Endothelial cell of umbilical vein (primary cell): Measurements from ENCODE around the gene ACTBL2. TPM values are rescaled to one million over a fixed set of nuclear protein-coding genes. Genes with fewer than 3 reads are reported as not detected.

Experiments used
- BruUV-seq: library from RNA; stranded (reverse); fragments of 400-500 nt; replicated peaks from 2 replicates; lab custom pipeline; 2021; lab: Mats Ljungman, UMichigan
- CTCF ChIA-PET: fragments of 300-600, 350-600 bp; sonication (Branson Sonifier 250); formaldehyde crosslinking; loops from one replicate; lab custom pipeline; 2021; ENCODE audit warnings: antibody characterized with exemption, inconsistent platforms; lab: Charles Lee
- POLR2A ChIA-PET: fragments of 300-600, 350-600 bp; sonication (Branson Sonifier 250); formaldehyde crosslinking; loops from one replicate; lab custom pipeline; 2021; ENCODE audit warnings: antibody characterized with exemption, inconsistent platforms; lab: Charles Lee
- DNase-seq: peaks from one replicate; pipeline ENCODE4 v3.0.0-alpha.2; 2011; ENCODE audit warnings: low read depth, low spot score
- FAIRE-seq: peaks from 2 replicates; lab custom pipeline; 2011; peaks lifted over from hg19 to GRCh38; lab: Jason Lieb, UNC
- H2AFZ ChIP-seq: 2 replicates; pipeline ENCODE4 v1.6.0; 2012; ENCODE audit warnings: low read depth, low read length, control low read depth, inconsistent platforms
- H3K27ac ChIP-seq: 2 replicates; pipeline ENCODE4 v1.5.1; 2011; ENCODE audit warnings: low read depth, mild to moderate bottlenecking, control low read depth, low read length, moderate library complexity; ENCODE audit not compliant: insufficient read depth
- H3K27me3 ChIP-seq, 2 experiments: 2 replicates each; pipeline versions ENCODE4 v1.6.0 to v1.6.1; 2011; ENCODE audit warnings: low read length in 2 of 2, mixed read lengths in 1 of 2; ENCODE audit not compliant: control insufficient read depth in 2 of 2, insufficient read depth in 2 of 2
- H3K36me3 ChIP-seq, 2 experiments: 2 replicates in 1 of 2; 3 replicates in 1 of 2; pipeline ENCODE4 v1.5.1; 2011; ENCODE audit warnings: low read length in 2 of 2, mild to moderate bottlenecking in 1 of 2, moderate library complexity in 1 of 2; ENCODE audit not compliant: control insufficient read depth in 2 of 2, insufficient read depth in 2 of 2; ENCODE audit errors: extremely low read depth in 1 of 2
- H3K4me1 ChIP-seq: 3 replicates; pipeline ENCODE4 v1.5.1; 2011; ENCODE audit warnings: mild to moderate bottlenecking, low read length; ENCODE audit not compliant: control insufficient read depth, insufficient read depth; ENCODE audit errors: extremely low read depth
- H3K4me2 ChIP-seq: 2 replicates; pipeline ENCODE4 v1.6.1; 2011; ENCODE audit warnings: low read length, control low read depth, mixed read lengths; ENCODE audit not compliant: insufficient read depth
- H3K4me3 ChIP-seq, 3 experiments: fragments of 200-600 bp in 1 of 3; sonication (generic), shearing (Covaris generic) in 1 of 3; replicated peaks in 1 of 3; 2 replicates each; pipeline ENCODE4 v1.5.1; 2011 to 2016; ENCODE audit warnings: control low read depth in 3 of 3, low read length in 3 of 3, mild to moderate bottlenecking in 2 of 3, inconsistent platforms in 1 of 3, low read depth in 1 of 3, moderate library complexity in 1 of 3; ENCODE audit not compliant: insufficient read depth in 1 of 3
- H3K79me2 ChIP-seq: 2 replicates; pipeline ENCODE4 v1.6.0; 2012; ENCODE audit warnings: low read length, inconsistent platforms; ENCODE audit not compliant: control insufficient read depth, insufficient read depth
- H3K9ac ChIP-seq: replicated peaks from 2 replicates; pipeline ENCODE3; 2011; ENCODE audit warnings: low read length, control low read depth; ENCODE audit not compliant: insufficient read depth; ENCODE audit errors: extremely low read depth
- H3K9me1 ChIP-seq: replicated peaks from 3 replicates; pipeline ENCODE4 v1.6.0; 2011; ENCODE audit warnings: mild to moderate bottlenecking, low read length; ENCODE audit not compliant: control insufficient read depth, insufficient read depth; ENCODE audit errors: extremely low read depth
- H3K9me3 ChIP-seq: replicated peaks from 2 replicates; pipeline ENCODE4 v1.5.1; 2012; ENCODE audit warnings: low read length, inconsistent platforms; ENCODE audit not compliant: control insufficient read depth, insufficient read depth
- H4K20me1 ChIP-seq: replicated peaks from 2 replicates; pipeline ENCODE3; 2011; ENCODE audit warnings: mild to moderate bottlenecking, low read length; ENCODE audit not compliant: control insufficient read depth, insufficient read depth; ENCODE audit errors: extremely low read depth
- CTCF ChIP-seq, 2 donors: IDR thresholded peaks; 1 replicate in 1 of 2; 2 replicates in 1 of 2; pipeline ENCODE4 v1.5.1; 2011; ENCODE audit warnings: low read length in 2 of 2, mild to moderate bottlenecking in 2 of 2, moderate library complexity in 2 of 2, control low read depth in 1 of 2, inconsistent platforms in 1 of 2, low read depth in 1 of 2; ENCODE audit not compliant: insufficient read depth in 1 of 2; ENCODE audit errors: extremely low read depth in 1 of 2
- EZH2 ChIP-seq: IDR thresholded peaks from 2 replicates; pipeline ENCODE4 v1.6.1; 2012; ENCODE audit warnings: borderline replicate concordance, low read depth, mild to moderate bottlenecking, moderate library complexity, low read length, inconsistent platforms; ENCODE audit not compliant: severe bottlenecking
- FOS ChIP-seq: IDR thresholded peaks from 2 replicates; pipeline ENCODE4 v1.6.1; 2011; ENCODE audit warnings: mild to moderate bottlenecking, low read length, moderate library complexity, borderline replicate concordance; ENCODE audit not compliant: insufficient read depth
- GATA2 ChIP-seq: IDR thresholded peaks from 2 replicates; pipeline ENCODE4 v1.7.0; 2011; ENCODE audit warnings: low read depth, mild to moderate bottlenecking, moderate library complexity, mixed read lengths, low read length; ENCODE audit not compliant: insufficient read length, insufficient read depth
- JUN ChIP-seq: IDR thresholded peaks from 2 replicates; pipeline ENCODE4 v1.6.1; 2011; ENCODE audit warnings: borderline replicate concordance, low read depth; ENCODE audit not compliant: insufficient read length, insufficient read depth
- MAX ChIP-seq: IDR thresholded peaks from 2 replicates; pipeline ENCODE4 v1.6.1; 2011; ENCODE audit not compliant: insufficient read depth, insufficient read length
- MYC ChIP-seq: IDR thresholded peaks from one replicate; pipeline ENCODE4 v1.6.1; 2011; ENCODE audit warnings: mild to moderate bottlenecking, low read depth, low read length
- POLR2A ChIP-seq: IDR thresholded peaks from 2 replicates; pipeline ENCODE4 v1.6.1; 2012; ENCODE audit warnings: low read depth, mild to moderate bottlenecking, control low read depth, low read length
- POLR2AphosphoS5 ChIP-seq: IDR thresholded peaks from 2 replicates; pipeline ENCODE4 v1.6.1; 2012; ENCODE audit warnings: low read depth, mild to moderate bottlenecking, control low read depth, low read length, moderate library complexity; ENCODE audit not compliant: insufficient read depth
- dilution Hi-C: fragments of 300-500 bp; cut with MboI; formaldehyde crosslinking; loops from one replicate; pipeline ENCODE4 v1.15.0; 2019; ENCODE audit warnings: low sequenced_read_pairs; ENCODE audit not compliant: extremely low pct_ligation_motif_present
- intact Hi-C: fragments of 100-400 bp; cut with micrococcal nuclease; formaldehyde crosslinking; loops from one replicate; pipeline ENCODE4 v1.10.0; 2022
- polyA plus RNA-seq, 4 experiments: library from polyadenylated mRNA; depleted of rRNA in 3 of 4; stranded (reverse) in 3 of 4; unstranded in 1 of 4; fragments of >200 nt; gene quantifications; 2 replicates each; pipeline versions ENCODE4 v1.2.1 to v1.2.3, GENCODE V29; 2011 to 2012; ENCODE audit warnings: missing spikeins in 1 of 4
- total RNA-seq: library from RNA; stranded (reverse); gene quantifications from 2 replicates; pipeline ENCODE4 v1.2.3, GENCODE V29; 2021

ACTBL2 gene
- total and polyA plus RNA-seq, 2 donors (not counting 3 experiments of a cell fraction or from before 2014, with no cell fraction given), result 0.08 TPM; not detected in 1

GRCh38 chr5:57452885-57453284 is 29.7 kb downstream of the ACTBL2 start:
- Histone ChIP-seq H3K9ac (no peak overlapping the region), H3K36me3 (no peaks in the 10 kb centered on the region), H3K4me1 (peaks cover 20% of the 10 kb centered on the region), H2AFZ (no peak overlapping the region), H3K79me2 (no peaks in the 10 kb centered on the region), H3K27me3 (no peaks in the 10 kb centered on the region), H3K4me3 (no peak overlapping the region), H3K9me1 (no peaks in the 10 kb centered on the region), H3K9me3 (no peaks in the 10 kb centered on the region), H3K27ac (no peak overlapping the region), H4K20me1 (no peaks in the 10 kb centered on the region), H3K4me2 (no peak overlapping the region)
- no peak for DNase-seq
- POLR2A ChIA-PET, result no interaction called here
- intact Hi-C loops, result no loop called here
- dilution Hi-C loops, result no loop called here
- CTCF ChIA-PET, result interaction anchor here (0.8 to 1.5 kb wide), 3 partner anchors 9 to 115 kb away, joined by 3 to 4 read pairs (median 3); no protein-coding TSS in a partner anchor
- TF ChIP-seq POLR2A (no peak), POLR2AphosphoS5 (no peak), MAX (no peak), FOS (no peak), CTCF (IDR thresholded peaks at IDR 0.05; ENCODE audit: extremely low read depth in 1 of 2, insufficient read depth in 1 of 2, low read depth in 1 of 2, low read length in 2 of 2) (no peak), JUN (no peak), GATA2 (no peak), EZH2 (no peak), MYC (no peak)
- no TSS peak for BruUV-seq
- no peak for FAIRE-seq
